ENCODE data around the gene ANKRA2.

ANKRA2 gene, protein sequence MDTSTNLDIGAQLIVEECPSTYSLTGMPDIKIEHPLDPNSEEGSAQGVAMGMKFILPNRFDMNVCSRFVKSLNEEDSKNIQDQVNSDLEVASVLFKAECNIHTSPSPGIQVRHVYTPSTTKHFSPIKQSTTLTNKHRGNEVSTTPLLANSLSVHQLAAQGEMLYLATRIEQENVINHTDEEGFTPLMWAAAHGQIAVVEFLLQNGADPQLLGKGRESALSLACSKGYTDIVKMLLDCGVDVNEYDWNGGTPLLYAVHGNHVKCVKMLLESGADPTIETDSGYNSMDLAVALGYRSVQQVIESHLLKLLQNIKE

DNA sequence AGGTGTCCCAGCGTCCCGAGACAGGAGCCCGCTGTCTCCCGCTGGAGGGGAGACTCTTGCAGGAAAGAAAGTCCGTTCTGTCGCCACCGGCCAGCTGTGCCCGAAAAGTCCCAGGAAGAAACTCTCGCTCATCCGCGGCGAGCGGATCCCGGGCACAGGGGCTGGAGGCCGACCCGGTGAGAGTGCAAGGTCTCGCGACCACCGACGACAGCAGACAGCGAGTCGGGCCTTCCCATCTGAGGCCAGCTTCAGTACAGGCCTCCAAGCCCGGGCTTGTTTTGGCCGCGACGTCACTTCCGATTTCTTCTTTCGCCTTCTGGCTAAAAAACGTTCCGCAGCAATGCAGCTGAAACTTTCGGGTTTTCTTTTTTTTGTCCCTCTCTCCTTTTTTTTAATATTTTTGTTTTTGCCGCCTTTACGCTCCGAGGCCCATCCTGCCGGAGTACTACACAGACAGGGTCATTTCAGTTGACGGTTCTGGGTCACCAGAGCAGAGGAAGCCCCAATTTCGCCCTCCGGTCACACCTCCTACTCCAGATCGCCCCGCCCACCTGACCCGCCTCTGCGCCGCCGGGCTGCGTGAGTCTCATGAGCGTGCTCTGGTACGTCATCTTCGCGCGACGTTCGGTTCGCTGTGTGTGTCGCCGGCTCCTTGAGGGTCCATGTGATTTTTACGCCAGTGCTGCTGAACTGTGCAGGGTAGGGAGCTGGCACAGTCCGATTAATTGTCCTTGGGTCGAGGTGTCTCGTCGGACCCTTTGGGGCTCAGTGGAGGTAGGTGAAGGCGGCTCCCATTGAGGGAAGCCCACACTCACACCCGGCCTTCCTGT is at the start of gene ANKRA2, which contains the start of gene UTP15:
ANKRA2 (minus strand) TSS at position 501 of the 830 bp plus-strand sequence. CDS start 2,758 bp downstream, outside the sequence.
UTP15 (plus strand) TSS at position 605 of the 830 bp plus-strand sequence. CDS start 1,602 bp downstream, outside the sequence.
- H3K4me3 ChIP-seq (replicated peaks; ENCODE audit: low read depth, low read length), result peak within 1 kb of the TSS; percentile 99
- TF ChIP-seq, protein P1, sequence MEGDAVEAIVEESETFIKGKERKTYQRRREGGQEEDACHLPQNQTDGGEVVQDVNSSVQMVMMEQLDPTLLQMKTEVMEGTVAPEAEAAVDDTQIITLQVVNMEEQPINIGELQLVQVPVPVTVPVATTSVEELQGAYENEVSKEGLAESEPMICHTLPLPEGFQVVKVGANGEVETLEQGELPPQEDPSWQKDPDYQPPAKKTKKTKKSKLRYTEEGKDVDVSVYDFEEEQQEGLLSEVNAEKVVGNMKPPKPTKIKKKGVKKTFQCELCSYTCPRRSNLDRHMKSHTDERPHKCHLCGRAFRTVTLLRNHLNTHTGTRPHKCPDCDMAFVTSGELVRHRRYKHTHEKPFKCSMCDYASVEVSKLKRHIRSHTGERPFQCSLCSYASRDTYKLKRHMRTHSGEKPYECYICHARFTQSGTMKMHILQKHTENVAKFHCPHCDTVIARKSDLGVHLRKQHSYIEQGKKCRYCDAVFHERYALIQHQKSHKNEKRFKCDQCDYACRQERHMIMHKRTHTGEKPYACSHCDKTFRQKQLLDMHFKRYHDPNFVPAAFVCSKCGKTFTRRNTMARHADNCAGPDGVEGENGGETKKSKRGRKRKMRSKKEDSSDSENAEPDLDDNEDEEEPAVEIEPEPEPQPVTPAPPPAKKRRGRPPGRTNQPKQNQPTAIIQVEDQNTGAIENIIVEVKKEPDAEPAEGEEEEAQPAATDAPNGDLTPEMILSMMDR (IDR thresholded peaks at IDR 0.05; ENCODE audit: low read depth, low read length, missing control alignments), result no peak
- DNase-seq (ENCODE audit: extremely low read depth, low read depth), result peak; percentile 95

DNA sequence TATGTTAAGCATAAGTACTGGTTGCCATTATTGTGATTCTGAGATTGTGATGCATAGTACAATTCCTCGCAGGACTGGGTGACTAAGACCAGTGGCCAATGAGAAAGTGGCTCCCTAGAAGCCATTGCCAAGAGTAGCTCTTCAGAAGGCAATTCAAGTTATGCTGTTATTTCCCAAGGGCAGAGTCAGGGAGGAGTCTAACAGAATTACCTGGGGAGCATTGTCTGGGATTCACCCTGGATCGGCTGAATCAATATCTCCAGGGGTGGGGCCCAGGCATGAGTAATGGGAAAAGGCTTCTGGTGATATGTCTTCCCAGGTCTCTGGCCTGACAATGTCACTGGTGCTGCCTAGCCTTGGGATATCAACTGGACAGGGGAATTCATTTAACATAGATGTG is 49.6 kb upstream of the ANKRA2 start:
- no peak for DNase-seq (ENCODE audit: extremely low read depth, low read depth)
- TF ChIP-seq, protein P1 (IDR thresholded peaks at IDR 0.05; ENCODE audit: low read depth, low read length, missing control alignments), result no peak
- no peak overlapping the region for H3K4me3 ChIP-seq (replicated peaks; ENCODE audit: low read depth, low read length)

DNA sequence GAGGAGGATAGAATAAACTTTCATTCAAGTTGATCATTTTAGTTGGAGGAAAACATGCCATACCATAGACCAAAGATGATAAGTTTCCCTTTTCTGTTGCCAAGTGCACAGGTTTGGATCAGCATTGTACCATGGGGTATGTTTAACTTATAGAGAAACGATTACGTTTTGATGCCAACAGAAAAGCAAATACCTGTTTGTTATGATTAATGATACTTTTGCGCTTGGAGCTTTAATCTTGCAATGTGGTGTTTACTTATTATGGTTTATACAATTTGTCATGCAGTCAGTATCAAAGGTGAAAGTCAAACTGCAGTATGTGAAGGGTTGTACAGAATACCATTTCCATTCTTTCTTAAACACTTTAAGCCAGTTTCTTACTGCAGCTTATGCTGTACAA is 47.4 kb upstream of the ANKRA2 start:
- no peak for DNase-seq (ENCODE audit: extremely low read depth, low read depth)
- H3K4me3 ChIP-seq (replicated peaks; ENCODE audit: low read depth, low read length), result no peak overlapping the region
- TF ChIP-seq, protein P1 (IDR thresholded peaks at IDR 0.05; ENCODE audit: low read depth, low read length, missing control alignments), result no peak

DNA sequence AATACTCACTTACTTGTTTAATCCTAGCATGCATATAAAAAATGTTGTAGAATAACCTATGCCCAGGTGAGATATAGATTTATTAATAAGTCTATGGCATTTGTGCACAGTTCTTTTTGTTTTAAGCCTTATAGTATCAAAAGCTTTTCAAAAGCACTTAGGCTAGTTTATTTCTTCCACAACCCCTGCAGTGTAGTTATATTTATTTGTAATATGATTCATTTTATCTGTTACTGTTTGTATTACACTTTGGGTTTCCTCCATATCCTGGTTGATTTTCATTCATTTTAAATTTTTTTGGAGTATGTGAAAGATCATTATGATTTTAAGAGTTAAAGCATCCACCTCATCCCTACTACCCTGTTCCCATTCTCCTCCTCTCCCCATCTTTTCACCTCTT is 41.8 kb upstream of the ANKRA2 start:
- TF ChIP-seq, protein P1 (IDR thresholded peaks at IDR 0.05; ENCODE audit: low read depth, low read length, missing control alignments), result no peak
- H3K4me3 ChIP-seq (replicated peaks; ENCODE audit: low read depth, low read length), result no peak overlapping the region
- no peak for DNase-seq (ENCODE audit: extremely low read depth, low read depth)

DNA sequence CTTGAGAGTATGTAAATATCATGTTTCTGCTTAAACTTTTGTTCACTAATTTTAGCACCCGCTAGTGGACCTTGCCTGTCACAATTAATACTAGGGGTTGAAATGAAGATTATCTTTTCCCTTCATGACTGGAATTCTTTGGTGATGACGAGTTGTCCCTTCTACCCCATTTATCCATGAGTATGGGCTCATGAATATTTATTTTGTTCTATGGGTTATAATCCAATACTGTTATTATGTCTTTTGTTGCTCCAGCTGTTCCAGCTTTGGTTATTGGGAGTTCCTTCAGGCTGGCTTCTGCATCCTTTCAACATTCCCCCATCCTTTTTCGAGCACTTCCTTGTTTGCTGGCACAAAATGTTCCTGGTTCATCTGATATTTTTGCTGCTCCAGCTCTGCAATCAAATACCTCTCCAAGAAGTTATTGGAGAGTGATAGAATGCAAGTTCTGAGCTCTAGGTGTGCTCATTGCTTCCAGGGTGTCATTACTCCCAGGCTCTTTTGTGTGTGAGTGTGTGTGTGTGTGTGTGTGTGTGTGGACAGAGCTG is 40.8 kb upstream of the ANKRA2 start:
- H3K4me3 ChIP-seq (replicated peaks; ENCODE audit: low read depth, low read length), result no peak overlapping the region
- no peak for DNase-seq (ENCODE audit: extremely low read depth, low read depth)
- TF ChIP-seq, protein P1 (IDR thresholded peaks at IDR 0.05; ENCODE audit: low read depth, low read length, missing control alignments), result no peak

DNA sequence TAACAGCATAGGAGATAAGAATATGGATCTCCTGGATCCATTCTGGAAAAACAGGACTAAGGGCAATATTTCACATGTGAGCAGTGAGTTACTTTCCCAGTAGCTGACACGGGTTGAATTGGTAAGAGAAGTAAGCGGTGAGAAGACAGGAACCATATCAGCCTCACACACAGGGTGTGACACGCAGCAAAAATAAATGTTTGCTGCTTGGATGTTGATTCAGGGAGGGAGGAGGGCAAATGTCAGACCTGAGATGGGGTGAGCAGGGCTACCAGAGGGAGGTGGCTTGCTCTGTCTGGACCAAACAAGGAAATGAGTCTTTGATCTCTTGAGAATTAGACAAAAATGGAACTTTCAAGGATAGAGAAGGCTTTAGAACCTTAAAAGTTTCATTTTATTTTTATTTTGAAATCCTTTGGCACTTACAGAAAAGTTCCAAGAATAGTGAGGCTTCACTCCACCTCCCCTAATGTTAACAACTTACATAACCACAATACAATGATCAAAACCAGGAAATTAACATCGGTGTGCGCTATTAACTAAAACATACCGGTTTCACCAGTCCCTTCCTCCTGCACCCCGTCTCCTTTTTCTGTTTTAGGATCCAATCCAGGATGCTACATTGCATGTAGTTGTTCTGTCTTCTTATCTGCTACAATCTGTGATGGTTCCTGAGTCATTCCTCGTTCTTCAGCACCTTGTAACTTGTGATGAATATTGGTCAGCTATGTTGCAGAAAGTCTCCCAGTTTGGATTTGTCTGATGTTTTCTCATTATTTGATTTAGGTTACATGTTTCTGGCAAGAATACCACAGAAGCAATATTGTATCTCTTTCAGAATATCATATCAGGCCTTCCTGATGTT is 40.0 kb upstream of the ANKRA2 start:
- no peak overlapping the region for H3K4me3 ChIP-seq (replicated peaks; ENCODE audit: low read depth, low read length)
- TF ChIP-seq, protein P1 (IDR thresholded peaks at IDR 0.05; ENCODE audit: low read depth, low read length, missing control alignments), result no peak
- DNase-seq (ENCODE audit: extremely low read depth, low read depth), result no peak

All from HFF-Myc (cell line).